Measurements from ENCODE around the gene HOXA2. TPM values are rescaled to one million over a fixed set of nuclear protein-coding genes. Genes with fewer than 3 reads are reported as not detected.

HOXA2 gene
- total RNA-seq, 1 experiment from 2014 or later: not detected

DNA sequence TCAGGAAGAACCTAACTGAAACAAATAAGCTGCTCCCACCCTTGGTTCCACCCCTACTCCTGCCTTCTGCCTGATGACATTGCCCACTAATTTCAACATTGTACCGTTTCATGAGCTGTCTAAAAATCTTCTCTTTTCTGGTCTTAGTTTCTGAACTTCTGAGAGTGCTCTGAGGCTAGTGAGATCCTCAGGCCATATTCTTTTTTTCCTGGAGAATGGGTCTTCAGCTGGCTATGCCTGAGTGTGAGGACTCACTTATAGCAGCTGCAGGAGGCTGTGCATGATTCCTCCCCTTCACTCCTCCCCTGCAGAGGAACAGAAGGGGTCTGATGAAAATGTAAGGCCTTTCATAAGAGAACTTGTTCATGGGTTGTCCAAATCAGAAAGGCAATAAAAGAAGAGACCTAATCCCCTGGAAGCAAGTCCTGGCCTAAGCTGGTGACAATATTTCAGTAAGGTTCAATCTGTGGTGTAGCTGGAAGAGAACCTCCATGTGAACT, 17.0 kb upstream of the HOXA2 start:
- BruUV-seq (replicated peaks): no TSS peak
- no peaks in the 10 kb centered on the region for H3K36me3 ChIP-seq (ENCODE audit: insufficient read depth, low read length, poor library complexity, severe bottlenecking)
- no peak overlapping the region for H3K27ac ChIP-seq (ENCODE audit: low read depth, low read length, poor library complexity, severe bottlenecking)
- no peaks in the 10 kb centered on the region for H3K9me3 ChIP-seq (ENCODE audit: low read depth, low read length, poor library complexity, severe bottlenecking)
- POLR2A ChIA-PET (ENCODE audit: low non-redundant PET): no interaction called here
- TF ChIP-seq CTCF (conservative IDR thresholded peaks at IDR 0.05; ENCODE audit: low read depth, low read length): no peak
- TF ChIP-seq EZH2 (IDR thresholded peaks at IDR 0.05; ENCODE audit: borderline replicate concordance, low read depth, low read length, poor library complexity, severe bottlenecking): no peak
- H3K4me3 ChIP-seq (ENCODE audit: low read depth, low read length, poor library complexity, severe bottlenecking): no peak overlapping the region
- H3K4me1 ChIP-seq (ENCODE audit: insufficient read depth, low read length, poor library complexity, severe bottlenecking): no peaks in the 10 kb centered on the region
- CTCF ChIA-PET: no interaction called here
- no peak for DNase-seq (ENCODE audit: low spot score)
- intact Hi-C loops (cut with micrococcal nuclease; ENCODE audit: unreplicated experiment): no loop called here
- H3K27me3 ChIP-seq (replicated peaks; ENCODE audit: insufficient read depth, low read depth, low read length, poor library complexity): peaks cover 100% of the 10 kb centered on the region

DNA sequence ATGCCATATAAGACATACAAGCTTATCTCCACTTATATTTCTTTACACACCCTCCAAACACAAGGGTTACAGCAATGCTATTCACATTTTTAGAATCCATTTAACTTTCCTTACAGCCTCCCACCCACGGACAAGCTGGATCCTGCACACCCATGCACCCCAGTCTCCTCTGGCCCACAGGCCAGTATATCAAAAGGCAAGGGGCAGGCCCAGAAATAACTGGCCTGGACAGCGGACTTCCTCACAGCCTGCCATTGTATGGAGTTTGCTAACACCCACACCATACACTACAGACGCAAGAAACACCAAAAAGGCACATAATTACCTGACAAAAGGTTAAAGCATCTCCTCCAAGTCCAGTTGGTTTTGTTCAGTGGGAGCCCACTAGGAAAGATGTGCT, 16.1 kb upstream of the HOXA2 start:
- Histone ChIP-seq H3K9me3 (ENCODE audit: low read depth, low read length, poor library complexity, severe bottlenecking) (no peaks in the 10 kb centered on the region), H3K27ac (ENCODE audit: low read depth, low read length, poor library complexity, severe bottlenecking) (no peak overlapping the region), H3K36me3 (ENCODE audit: insufficient read depth, low read length, poor library complexity, severe bottlenecking) (no peaks in the 10 kb centered on the region), H3K4me1 (ENCODE audit: insufficient read depth, low read length, poor library complexity, severe bottlenecking) (no peaks in the 10 kb centered on the region), H3K27me3 (replicated peaks; ENCODE audit: insufficient read depth, low read depth, low read length, poor library complexity) (peaks cover 97% of the 10 kb centered on the region), H3K4me3 (ENCODE audit: low read depth, low read length, poor library complexity, severe bottlenecking) (no peak overlapping the region)
- no peak for TF ChIP-seq CTCF (conservative IDR thresholded peaks at IDR 0.05; ENCODE audit: low read depth, low read length)
- no peak for TF ChIP-seq EZH2 (IDR thresholded peaks at IDR 0.05; ENCODE audit: borderline replicate concordance, low read depth, low read length, poor library complexity, severe bottlenecking)
- no peak for DNase-seq (ENCODE audit: low spot score)
- ChIA-PET POLR2A (ENCODE audit: low non-redundant PET) (no interaction called here), CTCF (no interaction called here)
- intact Hi-C loops (cut with micrococcal nuclease; ENCODE audit: unreplicated experiment): no loop called here
- no TSS peak for BruUV-seq (replicated peaks)

DNA sequence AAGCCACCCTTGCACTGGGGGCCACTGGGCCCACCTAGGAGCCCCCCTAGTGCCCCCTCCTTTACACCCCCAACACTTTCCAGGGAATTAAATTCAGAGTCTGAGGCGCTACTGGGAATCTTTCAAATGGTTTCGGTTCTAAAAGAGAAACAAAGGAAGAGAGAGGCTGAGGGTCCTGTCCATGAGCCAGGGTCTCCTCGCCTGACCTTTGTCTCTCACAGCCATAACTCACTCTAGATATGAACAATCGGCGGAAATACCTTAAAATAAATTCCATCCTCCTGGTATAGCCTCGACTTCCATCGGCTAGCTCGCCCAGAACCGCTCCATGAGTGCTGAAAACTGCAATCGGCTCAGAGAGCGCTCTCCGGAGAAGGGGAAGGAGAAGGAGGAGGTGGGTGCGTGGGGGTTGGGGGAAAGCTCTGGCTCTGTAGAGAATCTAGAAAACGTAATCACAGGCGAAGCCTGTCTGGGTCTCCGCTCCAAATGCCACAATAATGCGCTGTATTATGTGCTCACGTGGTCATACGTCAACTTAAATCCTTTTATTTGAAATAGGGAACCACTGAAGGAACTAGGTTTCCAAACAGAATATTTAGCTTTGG, 15.5 kb upstream of the HOXA2 start:
- Histone ChIP-seq H3K9me3 (ENCODE audit: low read depth, low read length, poor library complexity, severe bottlenecking) (no peaks in the 10 kb centered on the region), H3K4me1 (ENCODE audit: insufficient read depth, low read length, poor library complexity, severe bottlenecking) (no peaks in the 10 kb centered on the region), H3K4me3 (ENCODE audit: low read depth, low read length, poor library complexity, severe bottlenecking) (no peak overlapping the region), H3K36me3 (ENCODE audit: insufficient read depth, low read length, poor library complexity, severe bottlenecking) (no peaks in the 10 kb centered on the region), H3K27me3 (replicated peaks; ENCODE audit: insufficient read depth, low read depth, low read length, poor library complexity) (peaks cover 97% of the 10 kb centered on the region), H3K27ac (ENCODE audit: low read depth, low read length, poor library complexity, severe bottlenecking) (no peak overlapping the region)
- TF ChIP-seq EZH2 (IDR thresholded peaks at IDR 0.05; ENCODE audit: borderline replicate concordance, low read depth, low read length, poor library complexity, severe bottlenecking) (no peak), CTCF (conservative IDR thresholded peaks at IDR 0.05; ENCODE audit: low read depth, low read length) (no peak)
- no TSS peak for BruUV-seq (replicated peaks)
- intact Hi-C loops (cut with micrococcal nuclease; ENCODE audit: unreplicated experiment): no loop called here
- ChIA-PET POLR2A (ENCODE audit: low non-redundant PET) (no interaction called here), CTCF (no interaction called here)
- no peak for DNase-seq (ENCODE audit: low spot score)
